Activated CD4-positive, alpha-beta T cell treated with anti-CD3 and anti-CD28 coated beads, Interleukin-2, amount 10 ng/mL, durations not matched to agents 7 days and 5 days (primary cell): Measurements from ENCODE around the gene MARCHF7. TPM values are rescaled to one million over a fixed set of nuclear protein-coding genes. Genes with fewer than 3 reads are reported as not detected.
"Not testable (repeated sequence)": the region's sequence is repeated elsewhere in the genome, so short reads cannot be mapped to it uniquely, and the experiment has no call there.

ENCODE experiments used
- CTCF ChIA-PET: fragments of 350-600 bp; sonication (Branson Sonifier 250); formaldehyde crosslinking; loops from one replicate; lab custom pipeline; 2021; ENCODE audit warnings: antibody characterized with exemption; lab: Charles Lee
- POLR2A ChIA-PET: fragments of 350-600 bp; sonication (Branson Sonifier 250); formaldehyde crosslinking; loops from one replicate; lab custom pipeline; 2021; ENCODE audit warnings: antibody characterized with exemption; lab: Charles Lee
- DNase-seq: peaks from one replicate; pipeline ENCODE4 v3.0.0-alpha.2; 2020
- H3K27ac Mint-ChIP-seq: one replicate; pipeline ENCODE4 v1.8.0; 2021; ENCODE audit warnings: mild to moderate bottlenecking, moderate library complexity, mixed read lengths
- H3K27me3 Mint-ChIP-seq: one replicate; pipeline ENCODE4 v1.8.0; 2021; ENCODE audit warnings: mixed read lengths
- H3K36me3 Mint-ChIP-seq: one replicate; pipeline ENCODE4 v1.8.0; 2021; ENCODE audit warnings: low read depth, mixed read lengths
- H3K4me1 Mint-ChIP-seq: one replicate; pipeline ENCODE4 v1.8.0; 2021; ENCODE audit warnings: mixed read lengths
- H3K4me3 Mint-ChIP-seq: one replicate; pipeline ENCODE4 v1.8.0; 2021; ENCODE audit warnings: mild to moderate bottlenecking, moderate library complexity, mixed read lengths
- H3K9me3 Mint-ChIP-seq: one replicate; pipeline ENCODE4 v1.8.0; 2021; ENCODE audit warnings: mixed read lengths
- total RNA-seq, 2 experiments: library from RNA; stranded (reverse); gene quantifications; one replicate each; pipeline ENCODE4 v1.2.3, GENCODE V29; 2021

The MARCHF7 gene
- total RNA-seq, 2 experiments from 2014 or later = 75.7 to 96.3 TPM

DNA sequence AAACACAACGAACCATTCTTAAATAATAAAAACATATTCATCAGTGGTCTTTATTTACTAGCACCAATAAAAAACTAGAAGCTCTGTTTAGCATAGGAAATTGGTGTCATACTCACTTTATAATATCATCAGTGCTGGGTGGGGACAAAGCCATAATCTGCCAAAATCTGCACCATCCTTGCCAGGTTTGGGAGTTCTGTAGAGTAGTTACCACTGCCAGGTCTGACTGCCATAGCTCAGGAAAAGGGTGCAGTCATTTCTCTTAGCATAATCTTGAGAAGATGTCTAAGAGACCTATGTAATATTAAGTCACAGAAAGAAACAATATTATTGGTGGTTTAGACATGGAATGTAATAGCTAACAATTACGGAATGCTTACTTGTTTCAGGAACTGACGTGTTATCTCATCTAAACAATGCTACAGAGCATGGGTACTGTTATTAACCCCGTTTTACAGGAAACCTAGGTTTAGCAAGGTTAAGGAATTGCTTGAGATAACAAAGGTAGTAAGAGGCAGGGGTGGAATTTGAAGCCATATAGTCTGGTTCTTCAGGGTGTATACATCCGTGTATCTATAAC lies 1.6 kb upstream of the MARCHF7 start:
- peaks cover 29% of the 10 kb centered on the region for H3K36me3 Mint-ChIP-seq
- H3K27ac Mint-ChIP-seq = no peak overlapping the region
- no peaks in the 10 kb centered on the region for H3K9me3 Mint-ChIP-seq
- CTCF ChIA-PET = no interaction called here
- POLR2A ChIA-PET = no interaction called here
- H3K4me1 Mint-ChIP-seq = peaks cover 36% of the 10 kb centered on the region
- H3K4me3 Mint-ChIP-seq = peak overlapping the region; percentile 20
- no peak for DNase-seq
- H3K27me3 Mint-ChIP-seq = no peaks in the 10 kb centered on the region

DNA sequence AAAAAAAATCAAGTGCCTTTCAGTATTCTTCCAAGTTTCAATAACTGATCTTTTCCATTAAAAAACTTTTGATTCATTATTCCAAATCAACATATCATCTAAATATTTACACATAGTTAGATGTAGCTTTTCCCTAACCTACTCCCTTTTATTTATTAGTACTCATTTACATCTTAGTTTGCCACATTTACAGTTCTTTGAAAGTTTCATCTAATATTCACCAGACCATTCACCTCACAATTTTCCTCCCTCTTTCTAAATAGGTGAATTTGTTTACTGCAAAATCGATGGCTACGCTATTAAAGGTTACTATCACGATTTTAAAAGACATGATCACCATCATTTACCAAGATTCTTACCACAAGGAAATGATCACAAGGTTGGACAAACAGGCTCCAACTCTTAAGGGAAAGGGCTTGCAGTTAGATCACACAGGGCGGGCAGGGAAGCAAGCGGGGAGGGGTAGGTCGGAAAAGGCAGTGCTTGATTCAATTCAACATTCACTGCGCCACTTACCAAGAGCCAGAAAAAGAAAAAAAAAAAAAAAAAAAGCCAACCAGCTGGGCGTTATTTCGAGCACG lies 654 bp upstream of the MARCHF7 start:
- Mint-ChIP-seq H3K27me3 (no peaks in the 10 kb centered on the region), H3K36me3 (peaks cover 37% of the 10 kb centered on the region), H3K4me1 (peaks cover 45% of the 10 kb centered on the region), H3K9me3 (no peaks in the 10 kb centered on the region), H3K4me3 (peak overlapping the region; percentile 90), H3K27ac (peak overlapping the region; percentile 98)
- ChIA-PET CTCF (interaction anchor here (0.6 to 0.9 kb wide), 4 partner anchors 10 to 504 kb away, joined by 3 to 4 read pairs (median 3); no protein-coding TSS in a partner anchor), POLR2A (interaction anchor here (0.6 kb wide), 2 partner anchors 10 to 96 kb away, joined by 3 to 4 read pairs; no protein-coding TSS in a partner anchor)
- DNase-seq = no peak

DNA sequence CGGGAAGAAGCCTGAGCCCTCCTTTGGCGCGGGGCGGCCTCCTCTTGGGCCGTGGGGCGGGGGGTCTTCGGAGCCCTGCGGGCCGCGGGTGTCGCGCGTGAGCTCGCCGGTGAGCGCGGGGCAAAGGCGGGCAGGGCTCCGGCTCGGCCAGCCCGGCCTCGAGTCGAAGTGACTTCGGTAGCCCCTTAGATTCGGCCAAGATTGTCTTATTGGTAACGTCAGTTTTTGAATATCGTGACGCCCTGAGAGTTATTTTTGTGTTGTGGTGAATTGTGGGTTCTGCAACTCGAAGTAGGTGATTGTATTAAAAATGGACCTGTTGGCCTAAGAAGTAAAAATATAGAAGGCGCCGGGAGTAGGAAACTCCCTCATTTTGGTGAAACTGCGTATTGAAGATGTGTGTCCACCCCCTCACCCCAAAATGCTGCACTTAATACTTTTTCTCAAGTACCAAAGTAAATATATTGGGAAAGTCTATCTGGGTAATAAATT lies 669 bp downstream of the MARCHF7 start:
- peak overlapping the region; percentile 100 for H3K4me3 Mint-ChIP-seq
- H3K27ac Mint-ChIP-seq = peak overlapping the region; percentile 100
- CTCF ChIA-PET = interaction anchor here (0.6 to 1.1 kb wide), 2 partner anchors 9 to 1430 kb away, joined by 3 read pairs; no protein-coding TSS in a partner anchor
- H3K36me3 Mint-ChIP-seq = peaks cover 44% of the 10 kb centered on the region
- H3K4me1 Mint-ChIP-seq = peaks cover 52% of the 10 kb centered on the region
- H3K27me3 Mint-ChIP-seq = no peaks in the 10 kb centered on the region
- H3K9me3 Mint-ChIP-seq = no peaks in the 10 kb centered on the region
- DNase-seq = no peak
- POLR2A ChIA-PET = interaction anchor here (0.6 kb wide), 1 partner anchor 70 kb away, joined by 3 read pairs; no protein-coding TSS in a partner anchor

DNA sequence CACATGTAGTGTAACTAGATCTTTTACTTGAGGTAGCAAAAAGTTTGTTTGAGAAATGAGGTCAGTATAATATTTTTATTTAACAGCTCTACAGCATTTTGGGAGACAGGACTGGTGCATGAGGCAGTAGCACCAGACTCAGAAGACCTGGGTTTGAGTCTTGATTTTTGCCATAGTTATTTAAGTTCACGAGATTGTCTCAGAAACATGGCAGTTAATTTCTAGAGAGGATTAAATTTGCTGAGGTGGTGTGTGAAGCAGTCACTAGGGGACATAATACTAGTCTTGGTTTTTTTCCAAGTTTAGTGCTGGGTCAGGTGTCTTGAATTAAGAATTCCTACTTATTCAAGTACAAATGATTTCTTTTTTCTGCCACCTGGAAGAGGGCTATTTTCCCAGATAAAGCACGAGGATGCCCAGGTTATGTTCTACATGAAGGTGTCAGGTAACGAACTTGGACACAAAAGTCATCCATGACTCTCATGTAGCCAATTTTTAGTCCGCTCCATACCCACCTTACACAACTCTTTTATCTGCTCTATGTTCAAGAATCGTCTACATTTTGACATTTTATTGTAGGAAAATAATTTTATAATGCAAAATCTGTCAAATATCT lies 1.4 kb downstream of the MARCHF7 start:
- Mint-ChIP-seq H3K27ac (peak overlapping the region; percentile 100), H3K4me3 (peak overlapping the region; percentile 100), H3K36me3 (peaks cover 50% of the 10 kb centered on the region), H3K27me3 (no peaks in the 10 kb centered on the region), H3K4me1 (peaks cover 57% of the 10 kb centered on the region), H3K9me3 (no peaks in the 10 kb centered on the region)
- CTCF ChIA-PET = interaction anchor here (0.8 to 1.0 kb wide), 2 partner anchors 17 to 217 kb away, joined by 3 read pairs; no protein-coding TSS in a partner anchor
- POLR2A ChIA-PET = interaction anchor here (0.6 kb wide), 1 partner anchor 71 kb away, joined by 3 read pairs; no protein-coding TSS in a partner anchor
- no peak for DNase-seq

DNA sequence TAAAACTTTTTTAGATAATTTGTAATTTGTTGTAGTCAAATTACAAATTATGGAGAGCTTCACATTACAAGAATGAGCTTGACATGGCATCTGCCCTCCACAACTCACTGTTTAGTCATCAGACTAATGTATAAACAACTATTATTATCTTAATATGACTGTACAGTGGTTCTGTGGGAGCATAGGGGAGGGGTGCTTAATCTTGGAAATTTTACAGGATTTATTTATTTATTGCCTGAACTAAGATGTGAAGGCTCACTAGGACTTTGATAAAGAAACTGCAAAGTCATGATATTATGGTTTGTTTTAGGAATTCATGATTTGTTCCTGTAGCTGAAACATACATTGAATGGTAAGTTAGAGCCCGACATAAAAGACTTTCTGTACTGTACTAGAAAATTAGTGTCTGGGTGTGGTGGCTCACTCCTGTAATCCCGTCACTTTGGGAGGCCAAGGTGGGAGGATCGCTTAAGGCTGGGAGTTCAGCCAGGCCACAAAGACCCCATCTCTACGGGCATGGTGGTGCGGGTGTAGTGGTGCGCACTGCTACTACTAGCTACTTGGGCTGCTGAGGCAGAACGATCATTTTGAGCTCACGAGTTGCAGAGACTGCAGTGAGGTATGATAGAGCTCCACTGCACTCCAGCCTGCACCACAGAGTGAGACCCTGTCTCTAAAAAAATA lies 2.1 kb downstream of the MARCHF7 start:
- peak overlapping the region; percentile 100 for H3K4me3 Mint-ChIP-seq
- H3K4me1 Mint-ChIP-seq = peaks cover 58% of the 10 kb centered on the region
- H3K27ac Mint-ChIP-seq = peak overlapping the region; percentile 19
- no peaks in the 10 kb centered on the region for H3K27me3 Mint-ChIP-seq
- ChIA-PET POLR2A (no interaction called here), CTCF (interaction anchor here (0.8 to 1.0 kb wide), 3 partner anchors 12 to 217 kb away, joined by 3 read pairs; no protein-coding TSS in a partner anchor)
- no peak for DNase-seq
- H3K9me3 Mint-ChIP-seq = peaks cover under 1% of the 10 kb centered on the region
- peaks cover 52% of the 10 kb centered on the region for H3K36me3 Mint-ChIP-seq

DNA sequence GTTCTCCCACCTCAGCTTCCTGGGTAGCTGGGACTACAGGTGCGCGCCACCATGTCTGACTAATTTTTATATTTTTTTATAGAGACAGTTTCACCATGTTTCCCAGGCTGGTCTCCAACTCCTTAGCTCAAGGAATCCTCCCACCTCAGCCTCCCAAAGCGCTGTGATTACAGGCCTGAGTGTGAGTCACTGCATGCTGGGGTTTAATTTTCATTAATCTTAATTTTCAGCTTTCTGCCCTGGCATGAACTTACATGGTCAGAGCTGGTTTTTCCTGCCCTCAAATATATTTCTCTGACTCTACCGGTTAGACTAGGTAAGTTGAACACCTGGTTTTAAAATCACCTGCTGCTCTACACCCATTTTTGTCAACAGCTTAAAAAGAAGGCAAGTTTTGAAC lies 3.1 kb downstream of the MARCHF7 start:
- H3K4me1 Mint-ChIP-seq = peaks cover 61% of the 10 kb centered on the region
- H3K9me3 Mint-ChIP-seq = peaks cover 3% of the 10 kb centered on the region
- no peak overlapping the region for H3K4me3 Mint-ChIP-seq
- ChIA-PET CTCF (interaction anchor here (0.6 to 1.0 kb wide), 3 partner anchors 13 to 44 kb away, joined by 3 read pairs; no protein-coding TSS in a partner anchor), POLR2A (no interaction called here)
- H3K27ac Mint-ChIP-seq = no peak overlapping the region
- no peak for DNase-seq
- H3K36me3 Mint-ChIP-seq = peaks cover 59% of the 10 kb centered on the region
- no peaks in the 10 kb centered on the region for H3K27me3 Mint-ChIP-seq

DNA sequence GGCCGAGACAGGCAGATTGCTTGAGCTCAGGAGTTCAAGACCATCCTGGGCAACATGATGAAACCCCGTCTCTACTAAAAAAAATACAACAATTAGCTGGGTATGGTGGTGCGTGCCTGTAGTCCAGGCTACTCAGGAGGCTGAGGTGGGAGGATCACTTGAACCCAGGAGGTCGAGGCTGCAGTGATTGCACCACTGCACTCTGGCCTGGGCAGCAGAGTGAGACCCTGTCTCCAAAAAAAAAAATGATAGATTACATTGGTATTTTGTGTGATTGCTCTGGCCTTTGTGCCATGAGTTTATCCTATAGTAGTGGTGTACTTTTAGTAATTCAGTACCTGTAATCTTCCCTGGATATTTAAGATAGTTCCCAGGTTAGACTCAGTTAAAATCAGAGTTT lies 4.1 kb downstream of the MARCHF7 start:
- Mint-ChIP-seq H3K36me3 (peaks cover 62% of the 10 kb centered on the region), H3K4me1 (peaks cover 61% of the 10 kb centered on the region)
- H3K4me3 Mint-ChIP-seq, POLR2A ChIA-PET, H3K27ac Mint-ChIP-seq, H3K27me3 Mint-ChIP-seq, DNase-seq, H3K9me3 Mint-ChIP-seq: not testable (repeated sequence)
- CTCF ChIA-PET = interaction anchor here (0.9 kb wide), 1 partner anchor 15 kb away, joined by 3 read pairs; no protein-coding TSS in a partner anchor

DNA sequence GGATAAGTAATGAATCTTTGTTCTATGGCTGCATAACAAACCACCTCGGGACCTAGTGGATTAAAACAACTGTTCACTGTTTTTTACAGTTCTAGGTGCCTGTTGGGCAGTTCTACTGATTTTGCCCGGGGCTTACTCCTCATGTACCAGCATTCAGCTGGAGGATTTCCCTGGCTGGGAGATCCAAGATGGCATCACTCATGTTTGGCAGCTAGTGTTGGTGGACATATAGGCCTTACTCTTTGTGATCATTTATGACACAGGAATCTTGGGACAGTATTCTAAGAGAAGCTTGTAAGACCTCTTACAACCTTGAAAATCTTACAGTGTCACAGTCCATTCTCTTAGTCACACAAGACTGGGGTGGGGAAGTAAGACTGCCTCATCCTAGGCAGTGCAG lies 4.6 kb downstream of the MARCHF7 start:
- Mint-ChIP-seq H3K36me3 (peaks cover 66% of the 10 kb centered on the region), H3K4me1 (peaks cover 60% of the 10 kb centered on the region), H3K27ac (no peak overlapping the region), H3K27me3 (no peaks in the 10 kb centered on the region), H3K4me3 (no peak overlapping the region), H3K9me3 (peaks cover 3% of the 10 kb centered on the region)
- POLR2A ChIA-PET = no interaction called here
- CTCF ChIA-PET = no interaction called here
- DNase-seq = no peak

DNA sequence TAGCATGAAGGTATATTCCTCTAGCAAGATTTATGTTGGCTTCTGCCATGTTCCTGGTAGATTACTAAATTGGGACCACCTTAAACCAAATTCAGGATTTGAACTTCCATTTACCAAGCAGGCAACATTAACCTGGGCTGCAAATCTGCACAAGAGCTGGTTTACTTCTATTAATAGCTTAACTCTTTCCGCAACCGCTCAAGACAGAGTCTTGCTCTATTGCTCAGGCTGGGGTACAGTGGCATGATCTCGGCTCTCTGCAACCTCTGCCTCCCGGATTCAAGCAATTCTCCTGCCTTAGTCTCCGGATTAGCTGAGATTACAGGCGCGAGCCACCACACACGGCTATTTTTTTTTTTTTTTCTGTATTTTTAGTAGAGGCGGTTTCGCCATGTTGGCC lies 8.4 kb downstream of the MARCHF7 start:
- ChIA-PET POLR2A (interaction anchor here (1.4 kb wide), 1 partner anchor 9 kb away, joined by 4 read pairs; no protein-coding TSS in a partner anchor), CTCF (no interaction called here)
- peaks cover 20% of the 10 kb centered on the region for H3K9me3 Mint-ChIP-seq
- peaks cover 82% of the 10 kb centered on the region for H3K36me3 Mint-ChIP-seq
- no peak for DNase-seq
- H3K27me3 Mint-ChIP-seq = no peaks in the 10 kb centered on the region
- H3K27ac Mint-ChIP-seq = no peak overlapping the region
- H3K4me1 Mint-ChIP-seq = peaks cover 66% of the 10 kb centered on the region
- H3K4me3 Mint-ChIP-seq = no peak overlapping the region

DNA sequence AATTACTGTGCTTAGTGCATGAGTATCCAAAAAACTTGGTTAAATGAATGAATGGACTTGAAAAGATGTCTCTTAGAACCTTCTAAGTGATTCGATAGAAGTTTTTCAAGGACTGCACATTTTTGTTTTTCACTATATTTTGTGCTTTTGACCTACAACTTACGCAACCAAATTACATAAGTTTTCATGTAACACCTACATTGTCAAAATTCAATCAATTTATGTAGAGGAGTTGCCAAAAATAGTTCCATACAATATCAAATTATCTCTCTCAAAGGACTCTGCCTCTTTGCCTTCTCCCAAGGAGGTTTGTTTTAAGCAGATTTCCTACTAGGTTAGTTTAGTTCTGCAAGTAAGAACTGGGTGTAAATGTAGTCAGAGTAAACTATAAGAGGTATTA lies 10.3 kb downstream of the MARCHF7 start:
- Mint-ChIP-seq H3K4me1 (peaks cover 56% of the 10 kb centered on the region), H3K36me3 (peaks cover 76% of the 10 kb centered on the region), H3K27me3 (no peaks in the 10 kb centered on the region), H3K4me3 (no peak overlapping the region), H3K9me3 (peaks cover 21% of the 10 kb centered on the region), H3K27ac (no peak overlapping the region)
- CTCF ChIA-PET = interaction anchor here (0.7 to 1.3 kb wide), 2 partner anchors 10 to 11 kb away, joined by 3 read pairs; no protein-coding TSS in a partner anchor
- POLR2A ChIA-PET = no interaction called here
- DNase-seq = no peak

DNA sequence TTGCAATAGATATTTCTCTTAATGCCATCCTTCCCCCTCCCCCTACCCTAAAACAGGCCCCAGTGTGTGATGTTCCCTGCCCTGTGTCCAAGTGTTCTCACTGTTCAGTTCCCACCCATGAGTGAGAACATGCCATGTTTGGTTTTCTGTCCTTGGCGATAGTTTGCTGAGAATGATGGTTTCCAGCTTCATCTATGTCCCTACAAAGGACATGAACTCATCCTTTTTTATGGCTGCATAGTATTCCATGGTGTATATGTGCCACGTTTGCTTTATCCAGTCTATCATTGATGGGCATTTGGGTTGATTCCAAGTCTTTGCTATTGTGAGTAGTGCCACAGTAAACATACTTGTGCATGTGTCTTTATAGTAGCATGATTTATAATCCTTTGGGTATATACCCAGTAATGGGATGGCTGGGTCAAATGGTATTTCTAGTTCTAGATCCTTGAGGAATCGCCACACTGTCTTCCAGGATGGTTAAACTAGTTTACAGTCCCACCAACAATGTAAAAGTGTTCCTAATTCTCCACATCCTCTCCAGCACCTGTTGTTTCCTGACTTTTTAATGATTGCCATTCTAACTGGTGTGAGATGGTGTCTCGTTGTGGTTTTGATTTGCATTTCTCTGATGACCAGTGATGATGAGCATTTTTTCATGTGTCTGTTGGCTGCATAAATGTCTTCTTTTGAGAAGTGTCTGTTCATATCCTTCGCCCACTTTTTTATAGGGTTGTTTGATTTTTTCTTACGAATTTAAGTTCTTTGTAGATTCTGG lies 12.7 kb downstream of the MARCHF7 start:
- Mint-ChIP-seq H3K36me3 (peaks cover 72% of the 10 kb centered on the region), H3K9me3 (peaks cover 18% of the 10 kb centered on the region), H3K4me1 (peaks cover 56% of the 10 kb centered on the region)
- H3K4me3 Mint-ChIP-seq, DNase-seq, H3K27me3 Mint-ChIP-seq, POLR2A ChIA-PET, H3K27ac Mint-ChIP-seq, CTCF ChIA-PET: not testable (repeated sequence)

DNA sequence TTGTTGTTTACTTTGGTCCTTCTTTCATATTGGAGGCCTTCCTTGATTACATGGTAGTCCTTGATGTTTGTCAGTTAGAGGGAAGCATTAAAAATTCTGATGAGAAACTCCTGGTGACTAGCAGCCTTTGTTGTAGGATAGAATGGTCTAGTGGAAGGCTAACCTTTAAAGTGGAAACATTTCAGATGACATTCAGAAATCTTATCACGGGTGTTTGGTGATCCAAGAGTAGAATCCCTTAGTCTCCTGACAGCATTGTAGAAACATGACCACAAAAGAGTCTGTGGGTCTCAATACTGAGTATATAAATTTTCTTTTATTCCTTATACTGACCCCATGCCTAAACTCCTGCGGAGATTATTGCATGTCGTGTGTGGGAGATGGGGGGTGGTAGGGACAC lies 13.4 kb downstream of the MARCHF7 start:
- Mint-ChIP-seq H3K27me3 (no peaks in the 10 kb centered on the region), H3K27ac (no peak overlapping the region), H3K4me1 (peaks cover 50% of the 10 kb centered on the region), H3K9me3 (peaks cover 18% of the 10 kb centered on the region), H3K36me3 (peaks cover 70% of the 10 kb centered on the region), H3K4me3 (no peak overlapping the region)
- CTCF ChIA-PET = no interaction called here
- POLR2A ChIA-PET = no interaction called here
- no peak for DNase-seq
